ENCODE results near the gene ACKR2. TPM values are rescaled to one million over a fixed set of nuclear protein-coding genes. Genes with fewer than 3 reads are reported as not detected.

The ACKR2 gene
- total RNA-seq, 1 donor, result not detected

DNA sequence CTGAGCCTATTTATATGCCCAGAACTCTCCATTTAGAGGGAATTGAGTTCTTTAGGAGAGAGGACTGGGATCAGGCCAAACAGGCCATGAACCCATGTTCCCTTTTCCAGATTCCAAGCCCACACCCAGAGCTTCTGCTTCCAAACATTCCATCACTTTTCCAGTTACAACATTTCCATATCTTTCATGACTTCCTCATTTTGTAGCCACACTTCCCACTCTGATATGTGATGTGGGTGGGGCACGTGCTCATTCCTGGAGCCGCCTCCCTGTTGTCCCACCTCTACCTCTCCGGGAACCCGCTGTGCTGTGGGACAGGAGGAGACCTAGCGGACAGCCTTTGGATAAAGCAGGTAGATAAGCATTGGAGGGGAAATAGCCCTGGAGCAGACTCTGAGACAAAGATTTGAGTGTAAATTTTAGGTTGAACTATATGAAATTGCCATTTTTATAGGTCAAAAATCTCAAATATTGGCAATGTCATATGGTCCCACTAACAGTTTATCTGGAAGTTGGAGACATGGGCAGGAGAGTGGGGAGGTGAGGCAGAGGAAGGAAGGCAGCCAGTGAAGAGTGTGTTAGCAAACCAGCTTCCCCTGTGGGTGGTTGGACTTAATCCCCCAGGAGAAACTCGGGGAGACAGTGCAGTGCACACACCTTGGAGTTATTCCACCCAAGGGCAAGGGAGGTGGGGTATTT lies 34.6 kb downstream of the ACKR2 start:
- H3K4me1 ChIP-seq (ENCODE audit: insufficient read depth, low read length), result no peaks in the 10 kb centered on the region
- no peak for TF ChIP-seq CTCF (IDR thresholded peaks at IDR 0.05; ENCODE audit: extremely low read depth, low read depth, low read length)
- DNase-seq (ENCODE audit: insufficient read length, low spot score, missing footprints), result peak; percentile 52
- no peak overlapping the region for H3K4me3 ChIP-seq (ENCODE audit: insufficient read depth, low read length)
- H2AFZ ChIP-seq (ENCODE audit: low read length), result no peak overlapping the region
- no peak overlapping the region for H3K27ac ChIP-seq (ENCODE audit: low read depth, low read length)
- H4K20me1 ChIP-seq (ENCODE audit: insufficient read depth, low read length), result no peaks in the 10 kb centered on the region
- no peaks in the 10 kb centered on the region for H3K36me3 ChIP-seq (ENCODE audit: insufficient read depth, low read length)
- H3K27me3 ChIP-seq (ENCODE audit: insufficient read depth, low read length), result peaks cover 12% of the 10 kb centered on the region
- H3K79me2 ChIP-seq (ENCODE audit: insufficient read depth, low read length), result no peaks in the 10 kb centered on the region
- H3K9me3 ChIP-seq (ENCODE audit: low read depth, low read length), result no peaks in the 10 kb centered on the region
- H3K4me2 ChIP-seq (ENCODE audit: insufficient read depth, low read length), result no peak overlapping the region

GRCh38 chr3:42844412-42844713 lies 35.1 kb downstream of the ACKR2 start:
- no peak for TF ChIP-seq CTCF (IDR thresholded peaks at IDR 0.05; ENCODE audit: extremely low read depth, low read depth, low read length)
- Histone ChIP-seq H3K4me2 (ENCODE audit: insufficient read depth, low read length) (no peak overlapping the region), H3K27ac (ENCODE audit: low read depth, low read length) (no peak overlapping the region)

DNA sequence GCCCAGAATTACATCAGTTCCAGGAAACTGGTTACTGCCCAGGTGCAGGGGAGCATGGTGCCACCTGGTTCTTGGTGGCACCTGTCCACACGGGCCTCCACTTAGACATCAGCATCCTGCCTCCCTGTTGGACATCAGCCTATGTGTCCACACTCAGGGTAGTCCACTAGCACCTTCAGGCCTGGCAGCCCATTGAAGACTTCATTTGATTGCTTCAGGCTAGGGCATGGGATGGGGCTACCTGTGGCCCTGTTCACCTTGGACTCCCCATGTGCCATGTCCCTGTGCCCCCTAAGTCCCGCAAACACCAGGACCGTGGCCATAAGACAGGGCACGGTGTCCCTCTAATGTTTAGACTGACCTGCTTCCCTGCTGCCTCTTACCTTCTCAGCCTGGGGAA lies 35.6 kb downstream of the ACKR2 start:
- Histone ChIP-seq H3K4me2 (ENCODE audit: insufficient read depth, low read length) (no peak overlapping the region), H2AFZ (ENCODE audit: low read length) (no peak overlapping the region), H3K4me3 (ENCODE audit: insufficient read depth, low read length) (no peak overlapping the region), H3K79me2 (ENCODE audit: insufficient read depth, low read length) (no peaks in the 10 kb centered on the region), H4K20me1 (ENCODE audit: insufficient read depth, low read length) (no peaks in the 10 kb centered on the region), H3K27me3 (ENCODE audit: insufficient read depth, low read length) (peaks cover 12% of the 10 kb centered on the region), H3K36me3 (ENCODE audit: insufficient read depth, low read length) (no peaks in the 10 kb centered on the region), H3K9me3 (ENCODE audit: low read depth, low read length) (no peaks in the 10 kb centered on the region), H3K4me1 (ENCODE audit: insufficient read depth, low read length) (no peaks in the 10 kb centered on the region), H3K27ac (ENCODE audit: low read depth, low read length) (no peak overlapping the region)
- DNase-seq (ENCODE audit: insufficient read length, low spot score, missing footprints), result peak; percentile 17
- no peak for TF ChIP-seq CTCF (IDR thresholded peaks at IDR 0.05; ENCODE audit: extremely low read depth, low read depth, low read length)

More at GRCh38 chr3:42844412-42844713, 35.1 kb downstream of the ACKR2 start:
- Histone ChIP-seq H3K9me3 (ENCODE audit: low read depth, low read length) (no peaks in the 10 kb centered on the region), H3K4me1 (ENCODE audit: insufficient read depth, low read length) (no peaks in the 10 kb centered on the region), H3K79me2 (ENCODE audit: insufficient read depth, low read length) (no peaks in the 10 kb centered on the region), H3K4me3 (ENCODE audit: insufficient read depth, low read length) (no peak overlapping the region), H3K27me3 (ENCODE audit: insufficient read depth, low read length) (peaks cover 12% of the 10 kb centered on the region), H2AFZ (ENCODE audit: low read length) (no peak overlapping the region), H4K20me1 (ENCODE audit: insufficient read depth, low read length) (no peaks in the 10 kb centered on the region), H3K36me3 (ENCODE audit: insufficient read depth, low read length) (no peaks in the 10 kb centered on the region)
- DNase-seq (ENCODE audit: insufficient read length, low spot score, missing footprints), result no peak

DNA sequence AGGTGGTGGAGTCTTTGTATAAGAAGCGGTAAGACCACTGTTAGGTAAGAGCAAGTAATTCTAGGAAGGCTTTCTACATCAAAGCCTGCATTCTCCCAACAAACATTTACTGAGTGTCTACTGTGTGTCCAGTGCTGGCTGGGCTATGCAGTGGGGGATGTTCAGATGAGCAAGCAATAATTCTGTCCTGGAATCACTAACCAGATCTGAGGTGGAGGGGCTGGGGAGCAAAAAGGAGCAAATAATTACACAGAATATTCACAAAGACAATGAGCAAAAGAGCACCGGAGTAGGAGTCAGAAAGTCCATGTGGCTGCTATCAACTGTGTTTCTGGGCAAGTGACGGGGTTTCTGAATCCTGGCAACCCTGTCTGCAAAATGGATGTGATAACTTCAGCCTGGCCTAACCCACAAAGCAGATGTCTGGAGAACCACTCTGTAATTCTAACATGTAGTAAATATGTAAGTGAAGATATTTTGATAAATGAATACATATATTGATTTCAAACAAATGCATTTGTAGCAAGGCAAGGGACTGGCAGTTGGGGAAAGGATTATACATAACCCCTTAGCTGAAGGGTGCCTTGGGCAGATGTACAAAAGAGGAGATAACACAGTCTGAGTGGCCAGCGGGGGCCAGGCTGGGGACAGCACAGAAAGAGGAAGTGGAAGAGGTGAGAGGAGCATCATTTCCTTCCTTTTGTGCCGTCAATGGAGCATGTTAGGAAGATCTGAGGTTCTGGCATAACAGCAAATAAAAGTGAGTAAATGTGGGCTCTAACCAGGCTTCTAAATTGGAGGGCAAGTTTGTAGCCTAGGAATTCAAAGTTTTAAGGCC lies 37.7 kb downstream of the ACKR2 start:
- H3K27ac ChIP-seq (ENCODE audit: low read depth, low read length), result no peak overlapping the region
- no peak overlapping the region for H2AFZ ChIP-seq (ENCODE audit: low read length)
- no peaks in the 10 kb centered on the region for H3K9me3 ChIP-seq (ENCODE audit: low read depth, low read length)
- H3K79me2 ChIP-seq (ENCODE audit: insufficient read depth, low read length), result no peaks in the 10 kb centered on the region
- H3K4me2 ChIP-seq (ENCODE audit: insufficient read depth, low read length), result no peak overlapping the region
- no peaks in the 10 kb centered on the region for H3K4me1 ChIP-seq (ENCODE audit: insufficient read depth, low read length)
- H3K4me3 ChIP-seq (ENCODE audit: insufficient read depth, low read length), result no peak overlapping the region
- H3K36me3 ChIP-seq (ENCODE audit: insufficient read depth, low read length), result no peaks in the 10 kb centered on the region
- no peaks in the 10 kb centered on the region for H4K20me1 ChIP-seq (ENCODE audit: insufficient read depth, low read length)
- TF ChIP-seq CTCF (IDR thresholded peaks at IDR 0.05; ENCODE audit: extremely low read depth, low read depth, low read length), result no peak
- DNase-seq (ENCODE audit: insufficient read length, low spot score, missing footprints), result no peak
- H3K27me3 ChIP-seq (ENCODE audit: insufficient read depth, low read length), result peaks cover 12% of the 10 kb centered on the region
